Ishikawa (cell line): ENCODE results near the gene GRID2IP.

Experiments used
- CEBPB ChIP-seq: IDR thresholded peaks from 2 replicates; pipeline ENCODE4 v1.6.1; 2012
- CREB1 ChIP-seq: IDR thresholded peaks from 2 replicates; pipeline ENCODE4 v1.6.1; 2012; ENCODE audit warnings: low read depth
- EGR1 ChIP-seq: IDR thresholded peaks from 2 replicates; pipeline ENCODE4 v1.6.1; 2012
- EP300 ChIP-seq: IDR thresholded peaks from 2 replicates; pipeline ENCODE4 v1.6.1; 2012; ENCODE audit warnings: borderline replicate concordance
- FOXM1 ChIP-seq: IDR thresholded peaks from 2 replicates; pipeline ENCODE4 v1.6.1; 2012; ENCODE audit warnings: low read depth, borderline replicate concordance
- NFIC ChIP-seq: IDR thresholded peaks from 2 replicates; pipeline ENCODE4 v1.6.1; 2012
- TAF1 ChIP-seq: IDR thresholded peaks from 2 replicates; pipeline ENCODE4 v1.6.1; 2012; ENCODE audit warnings: low read depth, mild to moderate bottlenecking
- TCF12 ChIP-seq: IDR thresholded peaks from 2 replicates; pipeline ENCODE4 v1.6.1; 2012; ENCODE audit warnings: low read depth
- TEAD4 ChIP-seq: IDR thresholded peaks from 2 replicates; pipeline ENCODE4 v1.6.1; 2012
- USF1 ChIP-seq: IDR thresholded peaks from 2 replicates; pipeline ENCODE4 v1.6.1; 2012
- YY1 ChIP-seq: IDR thresholded peaks from 2 replicates; pipeline ENCODE4 v1.6.1; 2012; ENCODE audit warnings: low read depth
- ZBTB7A ChIP-seq: IDR thresholded peaks from 2 replicates; pipeline ENCODE4 v1.6.1; 2012; ENCODE audit warnings: low read depth
- TF ChIP-seq, protein P1 (sequence below): IDR thresholded peaks from 2 replicates; pipeline ENCODE4 v1.6.1; 2012
- TF ChIP-seq, protein P2 (sequence below): IDR thresholded peaks from 2 replicates; pipeline ENCODE4 v1.6.1; 2012; ENCODE audit warnings: low read depth, mild to moderate bottlenecking

- no peak for TF ChIP-seq EP300
- TF ChIP-seq, protein P1, sequence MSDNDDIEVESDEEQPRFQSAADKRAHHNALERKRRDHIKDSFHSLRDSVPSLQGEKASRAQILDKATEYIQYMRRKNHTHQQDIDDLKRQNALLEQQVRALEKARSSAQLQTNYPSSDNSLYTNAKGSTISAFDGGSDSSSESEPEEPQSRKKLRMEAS: no peak
- TF ChIP-seq TEAD4: no peak
- TF ChIP-seq, protein P2, sequence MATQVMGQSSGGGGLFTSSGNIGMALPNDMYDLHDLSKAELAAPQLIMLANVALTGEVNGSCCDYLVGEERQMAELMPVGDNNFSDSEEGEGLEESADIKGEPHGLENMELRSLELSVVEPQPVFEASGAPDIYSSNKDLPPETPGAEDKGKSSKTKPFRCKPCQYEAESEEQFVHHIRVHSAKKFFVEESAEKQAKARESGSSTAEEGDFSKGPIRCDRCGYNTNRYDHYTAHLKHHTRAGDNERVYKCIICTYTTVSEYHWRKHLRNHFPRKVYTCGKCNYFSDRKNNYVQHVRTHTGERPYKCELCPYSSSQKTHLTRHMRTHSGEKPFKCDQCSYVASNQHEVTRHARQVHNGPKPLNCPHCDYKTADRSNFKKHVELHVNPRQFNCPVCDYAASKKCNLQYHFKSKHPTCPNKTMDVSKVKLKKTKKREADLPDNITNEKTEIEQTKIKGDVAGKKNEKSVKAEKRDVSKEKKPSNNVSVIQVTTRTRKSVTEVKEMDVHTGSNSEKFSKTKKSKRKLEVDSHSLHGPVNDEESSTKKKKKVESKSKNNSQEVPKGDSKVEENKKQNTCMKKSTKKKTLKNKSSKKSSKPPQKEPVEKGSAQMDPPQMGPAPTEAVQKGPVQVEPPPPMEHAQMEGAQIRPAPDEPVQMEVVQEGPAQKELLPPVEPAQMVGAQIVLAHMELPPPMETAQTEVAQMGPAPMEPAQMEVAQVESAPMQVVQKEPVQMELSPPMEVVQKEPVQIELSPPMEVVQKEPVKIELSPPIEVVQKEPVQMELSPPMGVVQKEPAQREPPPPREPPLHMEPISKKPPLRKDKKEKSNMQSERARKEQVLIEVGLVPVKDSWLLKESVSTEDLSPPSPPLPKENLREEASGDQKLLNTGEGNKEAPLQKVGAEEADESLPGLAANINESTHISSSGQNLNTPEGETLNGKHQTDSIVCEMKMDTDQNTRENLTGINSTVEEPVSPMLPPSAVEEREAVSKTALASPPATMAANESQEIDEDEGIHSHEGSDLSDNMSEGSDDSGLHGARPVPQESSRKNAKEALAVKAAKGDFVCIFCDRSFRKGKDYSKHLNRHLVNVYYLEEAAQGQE: no peak
- TF ChIP-seq NFIC: no peak
- TF ChIP-seq YY1: no peak
- TF ChIP-seq TCF12: no peak
- no peak for TF ChIP-seq TAF1
- no peak for TF ChIP-seq CREB1
- TF ChIP-seq EGR1: no peak
- no peak for TF ChIP-seq CEBPB
- no peak for TF ChIP-seq ZBTB7A
- TF ChIP-seq FOXM1: no peak
- TF ChIP-seq USF1: no peak
Measured at GRCh38 chr7:6547400-6547799, 3.9 kb downstream of the GRID2IP start.
